ENCODE measurements around the gene SP4. TPM values are rescaled to one million over a fixed set of nuclear protein-coding genes. Genes with fewer than 3 reads are reported as not detected.

Gene SP4
- total RNA-seq, 6 donors from 2014 or later: 2.4 to 19.3 (median 9.5) TPM

DNA sequence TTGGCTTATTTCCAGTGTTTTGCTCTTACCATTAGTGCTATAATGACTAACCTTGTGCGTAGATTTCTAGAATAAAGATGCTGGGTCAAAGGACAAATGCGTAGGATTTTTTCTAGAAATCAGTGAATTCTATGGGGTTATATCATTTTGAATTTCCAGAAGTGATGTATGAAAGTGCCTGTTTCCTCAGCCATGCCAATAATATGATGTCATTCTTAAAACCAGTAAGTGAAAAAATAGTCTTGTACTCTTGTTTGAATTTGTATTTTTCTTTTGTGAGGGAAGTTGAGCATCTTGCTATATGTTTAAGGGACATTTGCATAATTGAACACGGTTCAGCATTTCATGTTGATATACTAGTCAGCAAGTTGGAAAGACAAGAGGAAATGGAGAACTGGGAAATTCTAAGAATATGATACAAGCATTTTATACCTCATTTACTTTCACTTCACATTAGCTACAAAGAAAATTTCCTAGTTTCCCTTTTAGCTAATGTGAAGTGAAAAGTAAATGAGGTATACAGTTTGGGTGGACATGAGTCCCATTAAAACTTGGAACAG is 111.1 kb downstream of the SP4 start:
- H3K27me3 ChIP-seq: peaks cover 0 to 9% (median 0%) of the 10 kb centered on the region in 4 donors
- TF ChIP-seq, protein P1, sequence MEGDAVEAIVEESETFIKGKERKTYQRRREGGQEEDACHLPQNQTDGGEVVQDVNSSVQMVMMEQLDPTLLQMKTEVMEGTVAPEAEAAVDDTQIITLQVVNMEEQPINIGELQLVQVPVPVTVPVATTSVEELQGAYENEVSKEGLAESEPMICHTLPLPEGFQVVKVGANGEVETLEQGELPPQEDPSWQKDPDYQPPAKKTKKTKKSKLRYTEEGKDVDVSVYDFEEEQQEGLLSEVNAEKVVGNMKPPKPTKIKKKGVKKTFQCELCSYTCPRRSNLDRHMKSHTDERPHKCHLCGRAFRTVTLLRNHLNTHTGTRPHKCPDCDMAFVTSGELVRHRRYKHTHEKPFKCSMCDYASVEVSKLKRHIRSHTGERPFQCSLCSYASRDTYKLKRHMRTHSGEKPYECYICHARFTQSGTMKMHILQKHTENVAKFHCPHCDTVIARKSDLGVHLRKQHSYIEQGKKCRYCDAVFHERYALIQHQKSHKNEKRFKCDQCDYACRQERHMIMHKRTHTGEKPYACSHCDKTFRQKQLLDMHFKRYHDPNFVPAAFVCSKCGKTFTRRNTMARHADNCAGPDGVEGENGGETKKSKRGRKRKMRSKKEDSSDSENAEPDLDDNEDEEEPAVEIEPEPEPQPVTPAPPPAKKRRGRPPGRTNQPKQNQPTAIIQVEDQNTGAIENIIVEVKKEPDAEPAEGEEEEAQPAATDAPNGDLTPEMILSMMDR (IDR thresholded peaks at IDR 0.05): no peak
- TF ChIP-seq EP300 (IDR thresholded peaks at IDR 0.05): no peak
- TF ChIP-seq POLR2AphosphoS5 (IDR thresholded peaks at IDR 0.05): no peak
- no peak for TF ChIP-seq POLR2A (IDR thresholded peaks at IDR 0.05)
- peaks cover 13 to 16% (median 14%) of the 10 kb centered on the region in 4 donors for H3K4me1 ChIP-seq
- ATAC-seq (ENCODE audit: low FRiP score in 2 of 2) (no peak), DNase-seq (no peak)
- no peak overlapping the region for H3K4me3 ChIP-seq
- no peaks in the 10 kb centered on the region for H3K9me3 ChIP-seq
- 79 to 84% methylated on average over 3 of the region's 3 CpGs for WGBS, 2 donors
- H3K27ac ChIP-seq: no peak overlapping the region
- no peaks in the 10 kb centered on the region for H3K36me3 ChIP-seq

DNA sequence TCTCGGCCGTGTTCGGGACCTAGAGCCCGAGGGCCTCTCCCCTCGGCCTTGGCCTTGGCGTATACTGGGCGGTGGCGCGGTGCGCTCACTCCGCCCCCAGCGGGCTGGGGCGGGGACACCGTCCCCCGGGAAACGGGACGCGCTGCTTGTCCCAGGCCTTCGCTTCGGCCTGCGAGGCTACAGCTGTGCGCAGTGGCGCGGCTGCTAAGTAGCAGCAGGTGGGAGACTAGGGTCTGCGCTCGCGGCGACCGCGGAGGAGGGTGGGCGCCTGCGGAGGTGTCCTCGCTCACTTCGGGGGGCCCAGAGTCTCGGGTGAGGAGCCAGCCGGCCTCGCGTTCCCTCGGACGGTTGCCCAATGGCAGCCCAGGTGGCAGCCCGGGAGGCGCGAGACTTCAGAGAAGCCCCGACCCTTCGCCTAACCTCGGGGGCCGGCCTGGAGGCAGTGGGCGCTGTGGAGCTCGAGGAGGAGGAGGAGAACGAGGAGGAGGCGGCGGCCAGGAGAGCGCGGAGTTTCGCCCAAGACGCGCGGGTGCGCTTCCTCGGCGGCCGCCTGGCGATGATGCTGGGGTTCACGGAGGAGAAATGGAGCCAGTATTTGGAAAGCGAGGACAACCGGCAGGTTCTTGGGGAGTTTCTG is 115.1 kb downstream of the SP4 start, which contains the start of gene DNAH11:
DNAH11 (plus strand) TSS at position 149 of the 637 bp plus-strand sequence; CDS start at position 356, 207 bp downstream.
- no peaks in the 10 kb centered on the region for H3K36me3 ChIP-seq
- peak within 1 kb of the TSS in 1 of 4 donors; percentile 7 for H3K27ac ChIP-seq
- peak; percentile 47 to 92 for DNase-seq
- 0 to 2% methylated on average over 16 to 56 of the region's 66 CpGs for WGBS, 2 donors
- peaks cover 0 to 9% (median 0%) of the 10 kb centered on the region in 4 donors for H3K27me3 ChIP-seq
- peak; percentile 89 to 90 for ATAC-seq (ENCODE audit: low FRiP score in 2 of 2)
- H3K4me3 ChIP-seq: peak within 1 kb of the TSS; percentile 33 to 63 (median 48)
- no peaks in the 10 kb centered on the region for H3K9me3 ChIP-seq
- TF ChIP-seq POLR2AphosphoS5 (IDR thresholded peaks at IDR 0.05): no peak
- peak in 1 of 4 donors; percentile 30 for TF ChIP-seq POLR2A (IDR thresholded peaks at IDR 0.05)
- TF ChIP-seq, protein P1 (IDR thresholded peaks at IDR 0.05): peak in 1 of 6 experiments; percentile 39
- H3K4me1 ChIP-seq: peaks cover 13 to 16% (median 15%) of the 10 kb centered on the region in 4 donors

DNA sequence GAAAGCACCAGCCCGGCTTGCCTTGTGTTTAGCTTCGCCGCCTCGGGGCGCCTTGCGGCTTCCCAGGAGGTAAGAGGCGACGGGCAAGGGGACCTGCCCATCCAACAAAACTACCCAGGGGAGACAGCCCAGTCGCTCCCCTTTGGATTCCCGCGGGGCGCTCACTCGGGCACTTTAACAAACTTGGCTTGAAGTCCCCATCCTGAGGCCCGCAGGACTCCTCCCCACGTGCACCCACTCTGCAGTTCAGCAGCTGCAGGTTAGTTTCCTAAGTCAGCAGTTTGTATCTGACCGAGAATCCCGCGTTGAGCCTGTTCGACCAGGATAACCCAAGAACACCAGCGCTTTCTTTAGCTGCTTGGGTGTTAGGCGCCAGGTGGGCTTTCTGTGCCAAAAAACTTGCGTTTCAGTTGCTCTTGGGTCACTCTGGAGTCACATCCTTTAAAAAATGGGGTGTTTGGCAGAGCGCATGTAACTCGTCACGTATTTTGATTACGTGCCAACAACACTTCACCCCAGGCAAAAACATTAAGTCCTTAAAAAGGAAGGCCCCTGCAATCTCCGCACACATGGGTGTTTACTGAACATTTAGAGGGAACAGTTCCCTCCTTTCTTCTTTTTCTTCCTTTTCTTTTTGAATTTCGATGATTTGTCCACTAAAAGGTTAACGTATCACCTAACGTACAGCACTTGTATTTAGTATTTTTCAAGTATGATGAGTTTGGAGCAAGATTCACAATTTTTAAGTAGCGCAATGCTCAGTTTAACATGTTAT is 115.8 kb downstream of the SP4 start:
- Histone ChIP-seq H3K27ac (no peak overlapping the region), H3K27me3 (peaks cover 0 to 9% (median 0%) of the 10 kb centered on the region in 4 donors), H3K9me3 (no peaks in the 10 kb centered on the region), H3K36me3 (no peaks in the 10 kb centered on the region), H3K4me3 (peak overlapping the region; percentile 33 to 63 (median 48)), H3K4me1 (peaks cover 13 to 16% (median 15%) of the 10 kb centered on the region in 4 donors)
- no peak for TF ChIP-seq EP300 (IDR thresholded peaks at IDR 0.05)
- no peak for TF ChIP-seq POLR2AphosphoS5 (IDR thresholded peaks at IDR 0.05)
- TF ChIP-seq, protein P1 (IDR thresholded peaks at IDR 0.05): no peak
- TF ChIP-seq POLR2A (IDR thresholded peaks at IDR 0.05): no peak
- ATAC-seq (ENCODE audit: low FRiP score in 2 of 2): peak; percentile 28 to 49
- DNase-seq: no peak
- 10 to 13% methylated on average over 16 to 23 of the region's 31 CpGs for WGBS, 2 donors

DNA sequence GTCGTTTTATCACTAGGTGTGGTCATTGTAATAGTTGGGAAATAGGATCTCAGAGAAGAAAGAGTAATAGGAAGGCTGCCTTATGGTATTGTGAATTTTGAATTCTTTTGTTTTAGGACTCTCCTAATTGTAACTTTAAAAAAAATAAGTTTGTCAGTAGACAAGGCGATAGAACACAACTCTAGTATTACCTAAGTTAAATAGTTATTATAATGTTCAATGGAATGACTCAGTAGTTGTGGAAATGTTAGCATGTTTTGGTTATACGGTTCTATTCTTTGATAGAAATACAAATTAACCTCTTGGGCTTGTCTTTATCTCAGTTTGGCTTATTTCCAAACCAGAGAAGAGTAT is 116.4 kb downstream of the SP4 start:
- Histone ChIP-seq H3K4me3 (peak overlapping the region in 1 of 4 donors; percentile 63), H3K36me3 (no peaks in the 10 kb centered on the region), H3K4me1 (peaks cover 13 to 16% (median 15%) of the 10 kb centered on the region in 4 donors), H3K27me3 (peaks cover 0 to 9% (median 0%) of the 10 kb centered on the region in 4 donors), H3K9me3 (no peaks in the 10 kb centered on the region), H3K27ac (no peak overlapping the region)
- DNase-seq (no peak), ATAC-seq (ENCODE audit: low FRiP score in 2 of 2) (no peak)
- WGBS, 2 donors: 31 to 44% methylated on average over 3 of the region's 3 CpGs
- no peak for TF ChIP-seq POLR2AphosphoS5 (IDR thresholded peaks at IDR 0.05)
- TF ChIP-seq, protein P1 (IDR thresholded peaks at IDR 0.05): no peak
- TF ChIP-seq POLR2A (IDR thresholded peaks at IDR 0.05): no peak
- no peak for TF ChIP-seq EP300 (IDR thresholded peaks at IDR 0.05)
